Measurements from ENCODE around the gene OPHN1. TPM values are rescaled to one million over a fixed set of nuclear protein-coding genes. Genes with fewer than 3 reads are reported as not detected.
"Not testable (repeated sequence)": the region's sequence is repeated elsewhere in the genome, so short reads cannot be mapped to it uniquely, and the experiment has no call there.

Gene OPHN1
- total RNA-seq, 1 experiment from 2014 or later: 4.9 TPM

GRCh38 chrX:68079961-68080360 is 353.3 kb downstream of the OPHN1 start:
- DNase-seq (ENCODE audit: low read depth): no peak

GRCh38 chrX:68078801-68079200 is 354.5 kb downstream of the OPHN1 start:
- DNase-seq (ENCODE audit: low read depth): not testable (repeated sequence)

- DNase-seq (ENCODE audit: low read depth): no peak
These were observed 355.9 kb downstream of the OPHN1 start for GRCh38 chrX:68077378-68077777.

- peak; percentile 55 for DNase-seq (ENCODE audit: low read depth)
These were observed 361.3 kb downstream of the OPHN1 start for GRCh38 chrX:68072041-68072440.

GRCh38 chrX:68070119-68070518 is 363.2 kb downstream of the OPHN1 start:
- DNase-seq (ENCODE audit: low read depth): not testable (repeated sequence)

- no peak for DNase-seq (ENCODE audit: low read depth)
These were observed 372.1 kb downstream of the OPHN1 start for GRCh38 chrX:68061206-68061535.

DNA sequence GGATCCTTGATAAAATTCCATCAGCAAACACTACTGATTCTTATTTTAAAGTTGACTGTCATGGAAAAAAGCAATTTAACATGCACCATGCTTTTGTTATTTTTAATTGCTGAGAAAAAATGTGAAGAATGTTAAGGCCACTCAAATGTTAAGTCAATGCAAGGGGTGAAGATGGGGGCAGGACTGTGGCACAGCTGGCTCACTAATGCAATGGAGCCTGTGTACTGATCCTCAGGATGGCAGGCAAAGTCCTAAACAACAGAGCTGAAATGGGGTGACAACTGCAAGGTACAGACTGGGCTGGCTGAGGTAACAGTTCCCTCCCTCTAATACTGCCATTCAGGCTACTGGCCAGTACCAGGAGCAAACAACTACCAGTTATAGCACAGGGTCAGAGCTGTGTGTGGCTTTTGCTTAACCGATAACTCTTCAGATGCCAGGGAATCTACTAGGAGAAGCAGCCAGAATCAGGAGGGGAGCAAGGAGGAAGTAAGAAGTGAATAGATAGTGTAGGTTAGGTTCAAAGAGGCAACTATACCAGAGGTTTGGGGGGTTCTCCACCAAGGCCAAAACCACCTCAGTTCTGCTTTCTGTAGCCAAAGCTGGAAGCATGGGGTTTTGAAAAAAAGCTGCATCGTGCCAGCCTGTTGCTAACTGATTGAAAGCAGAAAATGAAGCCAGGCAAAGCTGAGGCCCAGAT is 372.6 kb downstream of the OPHN1 start:
- no peak for DNase-seq (ENCODE audit: low read depth)

GRCh38 chrX:68059469-68059868 is 373.8 kb downstream of the OPHN1 start:
- DNase-seq (ENCODE audit: low read depth): no peak

GRCh38 chrX:68049466-68049865 is 383.8 kb downstream of the OPHN1 start:
- peak; percentile 11 for DNase-seq (ENCODE audit: low read depth)

DNA sequence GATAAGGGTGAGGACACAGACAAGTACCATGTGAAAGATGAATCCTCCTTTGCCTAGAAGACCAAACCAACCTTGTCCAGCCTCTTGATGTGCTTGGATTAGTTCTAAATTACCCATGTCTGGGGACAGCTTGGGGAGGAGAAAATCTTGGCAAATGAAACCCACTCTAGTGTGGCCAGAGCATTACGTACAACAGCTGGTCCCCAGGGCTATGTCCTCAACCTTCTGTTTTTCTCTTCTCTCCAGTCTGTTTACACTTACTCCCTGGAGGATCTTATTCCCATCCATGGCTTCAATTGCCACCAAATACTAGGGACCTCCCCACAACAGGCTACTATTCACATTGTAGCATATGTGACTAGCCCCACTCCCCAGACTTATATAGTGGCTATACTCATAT is 384.5 kb downstream of the OPHN1 start:
- DNase-seq (ENCODE audit: low read depth): no peak

DNA sequence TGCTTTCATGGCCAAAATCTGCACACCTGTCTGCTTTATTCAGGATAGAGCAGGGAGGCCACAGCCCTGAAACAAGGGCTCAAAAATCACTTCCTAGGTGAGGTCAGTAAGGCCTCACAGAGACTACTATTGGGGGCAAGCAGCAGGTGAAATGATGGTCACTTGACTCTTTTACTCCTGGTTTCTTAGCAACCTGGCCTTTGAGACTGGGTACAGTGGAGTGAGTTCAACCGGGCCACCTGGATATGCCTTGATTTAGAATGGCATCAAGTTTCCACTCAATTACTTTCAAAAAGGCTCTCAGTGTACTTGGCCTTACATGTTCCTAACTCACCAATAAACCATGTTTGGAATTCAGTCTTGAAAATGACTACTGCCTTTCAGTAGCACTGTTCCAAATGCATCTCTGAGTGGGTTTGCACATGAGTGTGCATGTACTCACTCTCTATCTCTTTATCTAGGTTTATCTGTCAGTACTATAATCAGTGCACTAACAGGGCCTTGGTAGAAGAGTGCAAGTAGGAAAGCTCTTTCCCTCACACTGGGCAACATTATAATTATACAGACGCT is 388.2 kb downstream of the OPHN1 start:
- no peak for DNase-seq (ENCODE audit: low read depth)

DNA sequence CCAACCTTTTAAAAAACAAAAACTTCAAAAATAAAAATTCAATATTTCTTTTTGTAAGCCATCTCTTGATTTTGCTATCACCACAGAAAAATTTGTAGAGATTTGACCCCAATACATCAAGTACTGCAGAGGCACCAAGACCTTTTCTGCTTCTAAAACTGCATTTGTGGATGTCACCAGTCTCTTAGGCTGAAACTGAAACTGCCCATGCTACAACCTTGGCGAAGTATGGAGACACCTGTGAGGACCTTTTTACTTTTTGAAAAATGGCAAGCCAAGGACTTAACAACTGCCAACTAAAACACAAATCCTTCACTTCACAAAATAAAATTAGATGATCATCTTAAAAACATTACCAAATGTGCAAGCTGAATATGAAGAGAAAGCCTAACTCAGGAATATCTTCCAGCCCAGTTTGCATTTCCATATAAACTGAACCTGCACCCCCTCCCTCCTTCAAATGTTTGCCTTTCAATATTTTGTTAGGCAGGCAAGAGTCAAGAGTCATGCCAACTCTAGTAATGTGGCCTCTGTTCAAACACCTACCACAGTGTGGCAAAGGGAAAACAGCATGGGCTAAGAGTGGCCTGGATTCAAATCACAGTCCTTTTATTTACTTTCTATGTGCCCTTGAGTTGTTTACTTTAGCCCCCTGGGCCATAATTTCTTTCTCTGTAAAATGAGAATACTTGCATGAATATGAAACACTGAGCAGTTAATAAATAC is 389.4 kb downstream of the OPHN1 start:
- DNase-seq (ENCODE audit: low read depth): no peak

- DNase-seq (ENCODE audit: low read depth): no peak
These were observed 392.2 kb downstream of the OPHN1 start for GRCh38 chrX:68041110-68041509.

DNA sequence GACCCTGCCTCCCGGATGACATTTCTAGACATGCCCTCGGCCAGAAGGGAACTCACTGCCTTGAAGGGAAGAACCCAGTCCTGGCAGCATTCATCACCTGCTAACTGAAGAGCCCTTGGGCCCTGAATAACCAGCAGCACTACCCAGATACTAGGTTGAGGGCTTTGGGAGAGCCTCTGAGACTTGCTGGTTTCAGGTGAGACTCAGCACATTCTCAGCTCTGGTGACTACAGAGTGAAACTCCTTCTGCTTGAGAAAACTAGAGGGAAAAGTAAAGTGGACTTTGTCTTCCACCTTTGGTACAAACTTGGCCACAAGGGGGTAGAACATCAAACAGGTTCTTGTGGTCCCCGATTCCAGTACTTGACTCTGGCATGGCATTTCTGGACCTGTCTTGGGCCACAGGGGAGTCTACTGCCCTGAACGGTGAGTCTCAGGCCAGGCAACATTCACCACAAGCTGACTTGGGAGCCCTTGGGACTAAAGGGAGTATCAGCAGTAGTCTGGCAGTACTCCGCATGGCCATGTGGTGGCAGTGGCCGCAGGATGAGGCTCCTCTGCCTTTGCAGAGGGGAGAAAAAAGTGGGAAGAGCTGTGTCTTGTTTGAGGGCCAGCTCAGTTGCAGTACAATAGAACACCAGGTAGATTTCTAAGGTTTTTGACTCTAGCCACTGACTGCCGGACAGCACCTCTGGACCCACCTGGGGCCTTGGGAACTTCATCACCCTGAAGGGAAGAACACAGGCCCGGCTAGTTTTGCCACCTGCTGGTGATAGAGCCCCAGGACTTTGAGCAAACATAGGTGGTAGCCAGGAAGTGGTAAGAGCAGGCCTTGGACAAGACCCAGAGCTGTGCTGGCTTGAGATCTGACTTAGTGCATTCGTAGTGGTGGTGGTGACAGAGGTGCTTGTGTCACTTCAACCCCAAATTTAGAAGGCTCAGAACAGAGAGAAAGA is 414.8 kb downstream of the OPHN1 start:
- DNase-seq (ENCODE audit: low read depth): peak; percentile 53

DNA sequence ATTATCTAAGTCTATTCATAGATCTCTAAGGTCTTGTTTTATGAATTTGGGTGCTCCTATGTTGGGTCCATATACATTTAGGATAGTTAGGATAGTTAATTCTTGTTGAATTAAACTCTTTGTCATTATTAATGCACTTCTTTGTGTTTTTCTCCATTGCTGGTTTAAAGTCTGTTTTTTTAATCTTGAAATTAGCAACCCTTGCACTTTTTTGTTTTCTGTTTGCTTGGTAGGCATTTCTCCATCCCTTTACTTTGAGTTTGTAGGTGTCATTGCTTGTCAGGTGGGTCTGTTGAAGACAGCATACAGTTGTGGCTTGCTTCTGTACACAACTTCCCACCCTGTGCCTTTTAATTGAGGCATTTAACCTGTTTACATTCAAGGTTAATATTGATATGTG is 434.8 kb downstream of the OPHN1 start:
- no peak for DNase-seq (ENCODE audit: low read depth)

Small RNA genes within 50 kb of the gene (small RNA-seq; reads per million reads assigned to genes)
- gene RF00019 (not detected), gene RNU6-1225P (not detected)

Other genes starting within 250 kb of the OPHN1 start
- 17.4 and 18.5 TPM in 2 replicates for gene YIPF6, start 65.6 kb upstream of the OPHN1 start, total RNA-seq (2014; rRNA removed; shearing (Covaris generic))
- 7.1 and 7.4 TPM in 2 replicates for gene STARD8, start 214.2 kb upstream of the OPHN1 start, total RNA-seq (2014; rRNA removed; shearing (Covaris generic))